Esophagus squamous epithelium (tissue), 4 donors: ENCODE results near the gene OTOF.

Experiments
- POLR2A ChIP-seq, 4 donors: fragments of 450-650 bp; IDR thresholded peaks; one replicate each; pipeline ENCODE4 v1.6.1; 2017; ENCODE audit warnings: antibody characterized with exemption in 4 of 4, mild to moderate bottlenecking in 4 of 4, moderate library complexity in 3 of 4
- TF ChIP-seq, protein P1 (sequence below), 6 experiments: fragments of 450-650 bp in 4 of 6; fragments of 200-600 bp in 2 of 6; sonication (generic) in 2 of 6; IDR thresholded peaks; one replicate each; pipeline ENCODE4 v1.5.1; 2016 to 2019; ENCODE audit warnings: antibody characterized with exemption in 6 of 6, mild to moderate bottlenecking in 4 of 6, moderate library complexity in 4 of 6

DNA sequence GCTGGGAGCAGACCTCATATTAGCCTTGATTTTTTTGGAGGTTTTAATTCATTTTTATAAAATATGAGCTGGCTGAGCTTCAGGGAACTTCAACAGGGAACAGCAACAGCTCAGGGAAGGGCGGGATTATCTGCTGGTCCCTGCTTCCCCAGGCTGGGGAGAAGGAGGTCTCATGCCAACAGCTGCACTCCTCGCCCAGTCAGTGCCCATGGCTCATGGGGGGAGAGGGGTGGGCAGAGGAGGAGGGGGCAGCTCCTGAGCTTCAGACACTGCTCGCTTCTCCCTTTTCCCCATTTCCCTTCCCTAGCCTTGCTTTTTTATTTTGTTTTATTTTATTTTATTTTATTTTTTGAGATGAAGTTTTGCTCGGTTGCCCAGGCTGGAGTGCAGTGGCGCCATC, 442 bp upstream of the OTOF start:
- TF ChIP-seq, protein P1, sequence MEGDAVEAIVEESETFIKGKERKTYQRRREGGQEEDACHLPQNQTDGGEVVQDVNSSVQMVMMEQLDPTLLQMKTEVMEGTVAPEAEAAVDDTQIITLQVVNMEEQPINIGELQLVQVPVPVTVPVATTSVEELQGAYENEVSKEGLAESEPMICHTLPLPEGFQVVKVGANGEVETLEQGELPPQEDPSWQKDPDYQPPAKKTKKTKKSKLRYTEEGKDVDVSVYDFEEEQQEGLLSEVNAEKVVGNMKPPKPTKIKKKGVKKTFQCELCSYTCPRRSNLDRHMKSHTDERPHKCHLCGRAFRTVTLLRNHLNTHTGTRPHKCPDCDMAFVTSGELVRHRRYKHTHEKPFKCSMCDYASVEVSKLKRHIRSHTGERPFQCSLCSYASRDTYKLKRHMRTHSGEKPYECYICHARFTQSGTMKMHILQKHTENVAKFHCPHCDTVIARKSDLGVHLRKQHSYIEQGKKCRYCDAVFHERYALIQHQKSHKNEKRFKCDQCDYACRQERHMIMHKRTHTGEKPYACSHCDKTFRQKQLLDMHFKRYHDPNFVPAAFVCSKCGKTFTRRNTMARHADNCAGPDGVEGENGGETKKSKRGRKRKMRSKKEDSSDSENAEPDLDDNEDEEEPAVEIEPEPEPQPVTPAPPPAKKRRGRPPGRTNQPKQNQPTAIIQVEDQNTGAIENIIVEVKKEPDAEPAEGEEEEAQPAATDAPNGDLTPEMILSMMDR (IDR thresholded peaks at IDR 0.05): no peak
- TF ChIP-seq POLR2A (IDR thresholded peaks at IDR 0.05): no peak
